HG03575 (cell line): ENCODE results near the gene JSRP1.

Experiments
- ATAC-seq: cut with Tn5 transposase; IDR thresholded peaks from one replicate; pipeline ENCODE4 v1.9.1; 2021; ENCODE audit not compliant: unreplicated experiment, insufficient number of reproducible peaks, low FRiP score; ENCODE audit errors: extremely low read depth

The JSRP1 gene

GRCh38 chr19:2226051-2226839, 30.0 kb downstream of the JSRP1 start:
- ATAC-seq: no peak

- no peak for ATAC-seq
Measured at GRCh38 chr19:2225415-2226050, 30.7 kb downstream of the JSRP1 start.

- ATAC-seq: no peak
Measured at GRCh38 chr19:2224754-2225349, 31.4 kb downstream of the JSRP1 start.

- ATAC-seq: no peak
Measured at GRCh38 chr19:2223959-2224358, 32.3 kb downstream of the JSRP1 start.

GRCh38 chr19:2223391-2223790, 32.8 kb downstream of the JSRP1 start:
- no peak for ATAC-seq

GRCh38 chr19:2221918-2222317, 34.3 kb downstream of the JSRP1 start:
- no peak for ATAC-seq

- no peak for ATAC-seq
Measured at GRCh38 chr19:2221250-2221831, 34.9 kb downstream of the JSRP1 start.

GRCh38 chr19:2219726-2220125, 36.5 kb downstream of the JSRP1 start:
- ATAC-seq: no peak

GRCh38 chr19:2217591-2217990, 38.6 kb downstream of the JSRP1 start:
- ATAC-seq: no peak

- ATAC-seq: no peak
Measured at GRCh38 chr19:2216361-2217225, 39.6 kb downstream of the JSRP1 start.

GRCh38 chr19:2215281-2215751, 40.9 kb downstream of the JSRP1 start:
- no peak for ATAC-seq

- ATAC-seq: no peak
Measured at GRCh38 chr19:2214251-2214650, 42.0 kb downstream of the JSRP1 start.

GRCh38 chr19:2213799-2214198, 42.4 kb downstream of the JSRP1 start:
- no peak for ATAC-seq

- no peak for ATAC-seq
Measured at GRCh38 chr19:2212861-2213711, 43.1 kb downstream of the JSRP1 start.

- no peak for ATAC-seq
Measured at GRCh38 chr19:2210987-2211740, 45.1 kb downstream of the JSRP1 start.

GRCh38 chr19:2210206-2210605, 46.0 kb downstream of the JSRP1 start:
- ATAC-seq: no peak

- ATAC-seq: no peak
Measured at GRCh38 chr19:2209408-2209807, 46.8 kb downstream of the JSRP1 start.
